Fibroblast of gingiva (primary cell): ENCODE data around the gene ONECUT3.
"Not testable (repeated sequence)": the region's sequence is repeated elsewhere in the genome, so short reads cannot be mapped to it uniquely, and the experiment has no call there.

Experiments used
- DNase-seq: peaks from one replicate; pipeline ENCODE4 v3.0.0-alpha.2; 2011; ENCODE audit warnings: low read depth

Gene ONECUT3

DNA sequence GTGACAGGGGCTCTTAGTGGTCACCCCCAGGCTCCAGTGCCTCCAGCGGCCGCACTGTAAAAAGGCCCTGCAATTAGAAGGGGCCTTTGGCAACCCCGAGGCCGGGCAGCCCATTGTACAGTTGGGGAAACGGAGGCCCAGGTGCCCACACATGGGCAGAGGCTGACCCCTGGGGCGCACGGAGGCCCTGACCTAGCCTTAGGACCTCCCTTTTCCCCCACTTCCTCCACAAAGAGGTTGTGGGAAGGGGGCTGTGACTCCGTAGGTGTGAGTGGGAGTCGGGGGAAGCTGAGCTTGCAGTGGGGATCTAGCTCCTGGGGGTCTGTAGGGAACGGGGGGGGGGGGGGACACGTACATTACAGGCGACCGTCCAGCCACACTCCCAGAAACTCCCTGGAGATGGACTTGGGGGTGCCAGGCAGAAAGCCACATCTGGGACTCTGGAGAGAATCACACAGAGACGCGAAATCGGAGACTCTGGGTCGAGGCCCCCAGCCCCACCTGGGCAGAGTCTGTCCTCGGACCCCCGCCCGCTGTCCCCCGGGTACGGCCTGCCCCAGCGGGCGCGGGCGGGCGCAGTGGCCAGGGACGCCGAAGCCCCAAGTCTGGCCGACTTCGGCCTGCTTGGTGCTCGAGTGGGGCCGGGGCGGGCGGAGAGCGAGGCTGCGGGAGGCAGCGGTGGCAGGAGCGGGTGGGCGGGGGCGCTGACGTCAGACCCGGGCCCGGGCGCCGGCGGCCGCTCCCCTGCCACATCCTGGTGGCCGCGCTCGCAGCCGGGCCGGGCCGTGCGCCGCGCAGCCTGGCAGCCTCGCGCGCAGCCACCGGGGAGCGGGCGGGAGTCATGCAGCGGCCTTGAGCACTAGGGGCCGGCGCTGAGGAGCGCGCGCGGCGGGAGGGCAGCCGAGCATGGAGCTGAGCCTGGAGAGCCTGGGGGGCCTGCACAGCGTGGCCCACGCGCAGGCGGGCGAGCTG is at the start of gene ONECUT3:
Gene ONECUT3 (plus strand): TSS at position 750 of the 972 bp plus-strand sequence. CDS start 157 bp downstream, at position 907.
- no peak for DNase-seq

- DNase-seq, result no peak
Measured at GRCh38 chr19:1704339-1704738, 49.0 kb upstream of the ONECUT3 start.

DNA sequence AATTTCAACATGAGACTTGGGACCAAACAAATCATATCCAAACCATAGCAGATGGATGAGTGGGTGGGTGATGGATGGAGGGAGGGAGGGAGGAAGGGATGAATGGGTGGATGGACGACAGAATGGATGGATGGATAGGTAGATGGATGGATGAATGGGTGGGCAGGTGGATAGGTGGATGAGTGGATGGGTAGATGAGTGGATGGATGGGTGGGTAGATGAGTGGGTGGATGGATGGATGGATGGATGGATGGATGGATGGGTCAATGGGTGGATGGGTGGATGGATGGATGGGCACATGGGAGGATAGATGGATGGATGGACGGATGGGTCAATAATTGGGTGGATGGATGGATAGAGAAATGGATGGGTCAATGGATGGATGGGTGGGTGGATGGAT is 47.9 kb upstream of the ONECUT3 start:
- no peak for DNase-seq

- not testable (repeated sequence) for DNase-seq
Measured at GRCh38 chr19:1706646-1707045, 46.7 kb upstream of the ONECUT3 start.

GRCh38 chr19:1707240-1707639 is 46.1 kb upstream of the ONECUT3 start:
- no peak for DNase-seq

DNA sequence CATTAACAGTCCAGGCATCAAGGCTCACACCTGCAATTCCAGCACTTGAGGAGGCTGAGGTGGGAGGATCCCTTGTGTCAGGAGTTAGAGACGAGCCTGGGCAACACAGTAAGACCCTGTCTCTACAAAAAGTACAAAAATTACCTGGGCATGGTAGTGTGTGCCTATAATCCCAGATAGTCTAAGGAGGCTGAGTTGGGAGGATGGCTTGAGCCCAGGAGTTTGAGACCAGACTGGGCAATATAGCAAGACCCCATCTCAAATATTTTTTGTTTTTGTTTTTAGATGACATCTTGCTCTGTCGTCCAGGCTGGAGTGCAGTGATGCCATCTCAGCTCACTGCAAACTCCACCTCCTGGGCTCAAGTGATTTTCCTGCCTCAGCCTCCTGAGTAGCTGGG is 40.1 kb upstream of the ONECUT3 start:
- no peak for DNase-seq

- DNase-seq, result no peak
Measured at GRCh38 chr19:1715540-1715939, 37.8 kb upstream of the ONECUT3 start.

DNA sequence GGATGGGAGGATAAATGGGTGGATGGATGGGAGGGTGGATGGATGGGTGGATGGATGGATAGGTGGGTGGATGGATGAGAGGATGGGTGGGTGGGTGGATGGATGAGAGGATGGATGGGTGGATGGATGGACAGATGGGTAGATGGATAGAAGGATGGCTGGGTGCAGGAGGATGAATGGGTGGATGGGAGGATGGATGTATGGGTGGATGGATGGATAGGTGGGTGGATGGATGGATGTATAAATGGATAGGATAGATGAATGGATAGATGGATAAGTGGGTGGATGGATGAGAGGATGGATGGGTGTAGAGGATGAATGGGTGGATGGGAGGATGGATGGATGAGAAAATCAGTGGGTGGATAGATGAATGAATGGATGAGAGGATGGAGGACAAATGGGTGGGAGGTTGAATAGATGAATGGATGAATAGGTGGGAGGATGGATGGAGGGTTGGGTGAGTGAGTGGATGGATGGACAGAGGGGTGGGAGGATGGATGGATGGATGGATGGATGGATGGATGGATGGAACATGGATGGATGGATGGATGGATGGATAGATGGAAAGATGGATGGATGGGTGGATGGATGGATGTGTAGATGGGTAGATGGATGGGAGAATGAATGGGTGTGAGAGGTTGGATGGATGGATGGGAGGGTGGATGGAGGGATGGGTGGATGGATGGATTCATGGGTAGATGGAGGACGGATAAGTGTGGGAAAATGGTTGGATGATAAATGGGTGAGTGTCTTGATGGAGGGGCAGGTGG is 35.9 kb upstream of the ONECUT3 start:
- no peak for DNase-seq

DNA sequence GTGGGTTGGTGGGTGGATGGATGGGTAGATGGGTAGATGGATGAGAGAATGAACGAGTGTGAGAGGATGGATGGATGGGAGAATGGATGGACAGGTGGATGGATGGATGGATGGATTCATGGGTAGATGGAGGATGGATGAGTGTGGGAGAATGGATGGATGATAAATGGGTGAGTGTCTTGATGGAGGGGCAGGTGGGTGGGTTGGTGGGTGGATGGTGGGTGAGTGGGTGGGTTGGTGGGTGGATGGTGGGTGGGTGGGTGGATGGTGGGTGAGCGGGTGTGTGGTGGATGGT is 35.4 kb upstream of the ONECUT3 start:
- DNase-seq, result no peak

GRCh38 chr19:1718420-1719291 is 34.6 kb upstream of the ONECUT3 start:
- no peak for DNase-seq

DNA sequence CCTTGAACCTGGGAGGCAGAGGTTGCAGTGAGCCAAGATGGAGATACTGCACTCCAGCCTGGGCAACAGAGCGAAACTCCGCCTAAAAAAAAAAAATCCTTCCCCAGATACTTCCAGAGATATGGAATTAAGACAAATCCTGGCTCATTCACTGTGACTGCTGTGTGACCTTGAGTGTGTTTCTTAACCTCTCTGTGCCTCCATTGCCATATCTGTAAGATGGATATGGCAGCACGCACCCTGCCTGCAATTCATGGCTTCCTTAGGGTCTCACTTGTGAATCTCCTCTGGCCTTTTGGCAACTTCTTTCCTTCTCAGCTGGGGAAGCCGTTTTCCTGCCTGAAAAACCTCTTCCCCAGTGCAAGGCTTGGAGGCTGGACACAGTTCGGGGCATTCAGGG is 33.8 kb upstream of the ONECUT3 start:
- DNase-seq, result no peak

- no peak for DNase-seq
Measured at GRCh38 chr19:1720237-1720636, 33.1 kb upstream of the ONECUT3 start.

- peak; percentile 43 for DNase-seq
Measured at GRCh38 chr19:1725100-1726064, 27.9 kb upstream of the ONECUT3 start.

DNA sequence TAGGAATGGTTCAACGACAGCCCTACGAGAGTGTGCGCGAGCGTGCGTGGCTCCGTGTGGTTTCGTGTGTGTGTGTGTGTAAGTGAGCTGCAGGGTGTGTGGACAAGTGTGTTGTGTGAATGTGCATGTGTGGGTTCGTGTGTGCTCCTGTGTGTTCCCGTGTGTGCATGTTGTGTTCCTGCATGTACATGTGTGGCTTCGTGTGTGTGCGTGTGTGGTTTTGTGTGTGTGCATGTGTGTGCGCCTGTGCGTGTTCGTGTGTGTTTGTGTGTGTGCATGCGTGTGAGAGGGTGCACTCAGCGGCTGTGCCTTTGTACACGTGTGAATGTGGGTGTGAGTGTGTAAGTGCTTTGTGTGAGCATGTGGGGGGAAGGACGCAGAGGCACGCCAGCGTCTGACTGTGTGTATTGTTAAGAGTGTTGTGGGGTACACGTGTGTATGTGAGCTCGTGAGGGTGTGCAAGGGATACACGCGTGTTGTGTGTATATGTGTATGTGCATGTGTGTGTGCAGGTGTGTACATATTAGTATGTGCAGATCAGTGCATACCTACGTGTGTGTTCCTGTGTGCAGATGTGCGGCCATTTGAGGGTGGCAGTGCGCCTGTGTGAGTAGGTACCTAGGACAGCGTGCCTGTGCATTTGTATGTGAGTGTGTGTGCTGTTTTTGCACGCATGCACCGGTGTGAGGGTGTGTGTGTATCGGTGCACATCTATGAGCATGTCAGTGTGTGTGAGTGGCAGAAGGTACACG is 24.3 kb upstream of the ONECUT3 start:
- DNase-seq, result no peak

DNA sequence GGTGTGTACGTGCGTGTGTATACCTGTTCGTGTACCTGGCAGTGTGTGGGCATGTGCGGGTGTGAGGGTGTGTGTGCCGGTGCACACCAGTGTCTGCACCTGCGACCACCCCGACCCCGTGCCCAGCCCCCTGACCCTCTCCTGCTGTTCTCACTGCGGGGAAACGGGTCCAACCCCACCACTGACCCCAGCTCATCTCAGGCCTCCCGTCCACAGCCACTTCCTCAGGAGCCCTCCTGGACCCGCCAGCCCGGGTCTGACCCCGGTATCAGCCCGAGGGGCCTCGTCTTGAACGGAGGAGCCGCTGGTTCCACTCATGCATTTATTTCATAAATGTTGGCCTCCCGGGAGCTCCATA is 23.8 kb upstream of the ONECUT3 start:
- no peak for DNase-seq

DNA sequence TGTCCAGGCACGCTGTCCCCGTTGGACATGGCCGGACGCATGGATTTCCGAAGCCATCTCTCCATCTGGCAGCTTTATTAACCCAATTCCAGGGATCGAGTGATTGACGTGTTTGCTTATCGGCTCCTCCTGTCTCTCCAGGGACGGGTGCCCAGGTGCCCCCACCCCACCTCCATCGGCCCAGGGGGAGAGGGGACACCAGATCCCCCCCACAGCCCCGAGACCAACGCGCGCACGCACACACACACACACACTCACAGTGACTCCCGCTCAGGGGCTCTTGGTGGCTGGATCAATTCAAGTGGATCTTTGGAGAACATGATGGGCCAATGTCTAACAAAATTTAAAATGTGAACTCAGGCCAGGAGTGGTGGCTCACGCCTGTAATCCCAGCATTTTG is 23.1 kb upstream of the ONECUT3 start:
- DNase-seq, result no peak

DNA sequence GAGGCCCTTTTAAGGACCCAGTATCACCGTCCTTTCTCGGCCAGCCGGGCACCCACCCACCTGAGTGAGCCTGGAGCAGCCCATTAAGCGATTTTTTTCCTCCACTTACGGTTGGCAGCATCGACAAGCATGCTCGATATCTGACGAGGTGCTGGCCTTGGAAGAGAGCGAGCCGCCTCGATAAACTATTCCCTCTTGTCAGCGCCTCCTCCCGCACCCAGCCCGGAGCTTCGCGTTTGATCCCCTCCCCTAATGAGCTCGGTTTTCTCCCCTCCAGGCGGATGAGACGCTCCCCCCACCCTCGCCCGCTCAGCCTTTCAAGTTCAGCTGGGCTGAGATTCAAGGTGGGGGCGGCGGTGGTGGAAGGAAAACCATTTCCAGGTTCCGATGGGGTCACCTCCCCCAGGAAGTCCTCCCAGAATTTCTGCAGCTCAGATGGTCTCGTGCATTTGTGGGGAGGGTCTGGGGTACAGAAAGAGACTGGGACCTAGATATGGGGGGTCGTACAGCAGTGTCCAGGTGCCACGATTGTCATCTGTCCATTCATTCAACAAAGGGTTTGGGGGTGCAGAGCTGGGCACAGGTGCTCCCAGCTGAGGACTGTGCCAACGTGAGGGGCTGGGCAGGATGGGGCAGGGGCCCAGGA is 18.9 kb upstream of the ONECUT3 start:
- no peak for DNase-seq

DNA sequence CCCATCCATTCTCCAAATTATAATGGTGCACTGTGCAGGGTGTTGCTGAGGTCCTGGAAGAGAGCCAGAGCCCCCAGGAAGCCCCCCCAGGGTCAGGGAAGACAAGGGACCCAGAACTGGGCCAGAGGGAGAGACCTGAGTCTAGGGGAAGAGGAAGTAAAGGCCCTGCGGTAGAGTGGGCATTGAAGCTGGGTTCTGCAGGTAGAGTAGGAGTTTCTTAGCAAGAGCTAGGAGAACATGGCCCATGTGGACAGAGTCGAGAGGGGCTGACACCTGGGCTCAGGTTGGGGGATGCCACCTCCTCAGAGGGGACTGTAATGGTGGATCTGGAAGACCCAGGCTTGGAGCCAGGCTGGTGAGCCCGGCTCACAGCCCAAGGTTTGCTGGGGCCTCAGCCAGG is 17.0 kb upstream of the ONECUT3 start:
- no peak for DNase-seq

GRCh38 chr19:1736927-1737326 is 16.4 kb upstream of the ONECUT3 start:
- DNase-seq, result no peak
